Neuronal stem cell (in vitro differentiated cells): ENCODE data around the gene UTP20.

Experiments
- DNase-seq: peaks from one replicate; pipeline ENCODE4 v3.0.0-alpha.2; 2013; ENCODE audit warnings: low spot score
- H2AFZ ChIP-seq: one replicate; pipeline ENCODE4 v1.6.1; 2013; ENCODE audit warnings: mild to moderate bottlenecking, low read length, inconsistent platforms
- H2AK5ac ChIP-seq: 2 replicates; pipeline ENCODE4 v1.6.1; 2013; ENCODE audit warnings: low read depth, mild to moderate bottlenecking, inconsistent platforms, low read length, moderate library complexity, mixed read lengths
- H2BK120ac ChIP-seq: 2 replicates; pipeline ENCODE4 v1.6.1; 2013; ENCODE audit warnings: low read depth, mild to moderate bottlenecking, inconsistent platforms, low read length, moderate library complexity, mixed read lengths
- H2BK12ac ChIP-seq: one replicate; pipeline ENCODE4 v1.6.1; 2013; ENCODE audit warnings: low read length, inconsistent platforms
- H2BK15ac ChIP-seq: 2 replicates; pipeline ENCODE4 v1.6.1; 2013; ENCODE audit warnings: mild to moderate bottlenecking, low read length, inconsistent platforms, mixed read lengths
- H2BK5ac ChIP-seq: one replicate; pipeline ENCODE4 v1.6.1; 2013; ENCODE audit warnings: inconsistent platforms, mild to moderate bottlenecking, low read length, moderate library complexity
- H3K14ac ChIP-seq: one replicate; pipeline ENCODE4 v1.6.1; 2013; ENCODE audit warnings: low read length, inconsistent platforms
- H3K18ac ChIP-seq: 2 replicates; pipeline ENCODE4 v1.6.1; 2013; ENCODE audit warnings: low read length, inconsistent platforms
- H3K23ac ChIP-seq: 2 replicates; pipeline ENCODE4 v1.6.1; 2013; ENCODE audit warnings: low read depth, mild to moderate bottlenecking, mixed read lengths, low read length, inconsistent platforms; ENCODE audit not compliant: poor library complexity
- H3K27ac ChIP-seq: replicated peaks from 3 replicates; pipeline ENCODE4 v1.5.1; 2013; ENCODE audit warnings: low read length, inconsistent platforms
- H3K27me3 ChIP-seq, 3 experiments: 2 replicates each; pipeline ENCODE4 v1.6.1; 2013; ENCODE audit warnings: low read length in 3 of 3, mild to moderate bottlenecking in 2 of 3, inconsistent platforms in 1 of 3, low read depth in 1 of 3, mixed read lengths in 1 of 3, moderate library complexity in 1 of 3; ENCODE audit not compliant: control insufficient read depth in 3 of 3, insufficient read depth in 3 of 3
- H3K36me3 ChIP-seq, 2 donors: replicated peaks in 1 of 2; 2 replicates each; pipeline ENCODE4 v1.6.1; 2013; ENCODE audit warnings: low read length in 2 of 2; ENCODE audit not compliant: control insufficient read depth in 2 of 2, insufficient read depth in 2 of 2
- H3K4ac ChIP-seq: 2 replicates; pipeline ENCODE4 v1.6.1; 2013; ENCODE audit warnings: inconsistent platforms, mild to moderate bottlenecking, low read length, moderate library complexity
- H3K4me1 ChIP-seq, 2 donors: 1 replicate in 1 of 2; 2 replicates in 1 of 2; pipeline ENCODE4 v1.6.1; 2013; ENCODE audit warnings: low read length in 2 of 2, low read depth in 1 of 2; ENCODE audit not compliant: control insufficient read depth in 2 of 2, insufficient read depth in 1 of 2
- H3K4me2 ChIP-seq: one replicate; pipeline ENCODE4 v1.6.1; 2013; ENCODE audit warnings: mild to moderate bottlenecking, low read length, inconsistent platforms; ENCODE audit not compliant: insufficient read depth, poor library complexity, severe bottlenecking
- H3K4me3 ChIP-seq, 2 donors: 2 replicates each; pipeline ENCODE4 v1.5.1; 2013; ENCODE audit warnings: low read length in 2 of 2, mild to moderate bottlenecking in 2 of 2, inconsistent platforms in 1 of 2, moderate library complexity in 1 of 2
- H3K79me1 ChIP-seq: one replicate; pipeline ENCODE4 v1.6.1; 2013; ENCODE audit warnings: low read depth, mild to moderate bottlenecking, inconsistent platforms, low read length, moderate library complexity
- H3K9ac ChIP-seq: one replicate; pipeline ENCODE4 v1.6.1; 2013; ENCODE audit warnings: mild to moderate bottlenecking, low read depth, low read length, inconsistent platforms; ENCODE audit not compliant: poor library complexity
- H3K9me3 ChIP-seq, 2 donors: replicated peaks in 1 of 2; 2 replicates each; pipeline versions ENCODE3 to v1.6.1; 2013; ENCODE audit warnings: low read length in 2 of 2, mild to moderate bottlenecking in 2 of 2, inconsistent platforms in 1 of 2, low read depth in 1 of 2, mixed read lengths in 1 of 2, moderate library complexity in 1 of 2; ENCODE audit not compliant: control insufficient read depth in 2 of 2, insufficient read depth in 1 of 2
- H4K8ac ChIP-seq: one replicate; pipeline ENCODE4 v1.6.1; 2013; ENCODE audit warnings: low read depth, mild to moderate bottlenecking, inconsistent platforms, low read length, moderate library complexity
- H4K91ac ChIP-seq: one replicate; pipeline ENCODE4 v1.6.1; 2013; ENCODE audit warnings: low read length, low read depth, mild to moderate bottlenecking, inconsistent platforms; ENCODE audit not compliant: poor library complexity
- WGBS, 2 donors: extraction: QIAGEN DNeasy Blood & Tissue Kit; methylation state at CpG; one replicate each; pipeline ENCODE4 v1.1.7; 2013; ENCODE audit warnings: missing lambda C conversion rate in 2 of 2, mixed read lengths in 1 of 2; ENCODE audit not compliant: insufficient read length in 2 of 2, insufficient replicate concordance in 1 of 2; ENCODE audit errors: extremely low coverage in 2 of 2; 5-methylcytosine and 5-hydroxymethylcytosine counted together

Gene UTP20

GRCh38 chr12:101327051-101327450 is 47.1 kb downstream of the UTP20 start:
- Histone ChIP-seq H3K36me3 (peaks cover 8 to 91% of the 10 kb centered on the region in 2 donors), H2AK5ac (no peak overlapping the region), H3K27me3 (no peaks in the 10 kb centered on the region), H4K8ac (no peak overlapping the region), H2BK5ac (no peak overlapping the region), H2AFZ (no peak overlapping the region), H4K91ac (no peak overlapping the region), H3K9me3 (peaks cover 0 to 2% of the 10 kb centered on the region in 2 donors), H3K4ac (no peak overlapping the region), H2BK12ac (no peak overlapping the region), H3K79me1 (no peaks in the 10 kb centered on the region), H3K14ac (no peak overlapping the region), H3K23ac (no peak overlapping the region), H2BK120ac (no peak overlapping the region), H2BK15ac (no peak overlapping the region), H3K4me1 (no peaks in the 10 kb centered on the region), H3K27ac (no peak overlapping the region), H3K9ac (no peak overlapping the region), H3K18ac (no peak overlapping the region), H3K4me3 (no peak overlapping the region), H3K4me2 (no peak overlapping the region)
- no peak for DNase-seq
- no CpG with 5 or more reads among the region's 8 CpGs for WGBS, 2 donors

- Histone ChIP-seq H3K9ac (no peak overlapping the region), H2BK120ac (no peak overlapping the region), H3K4me1 (no peaks in the 10 kb centered on the region), H3K27ac (no peak overlapping the region), H2AK5ac (no peak overlapping the region), H2AFZ (no peak overlapping the region), H3K36me3 (peaks cover 8 to 91% of the 10 kb centered on the region in 2 donors), H3K23ac (no peak overlapping the region), H3K14ac (no peak overlapping the region), H2BK12ac (no peak overlapping the region), H2BK15ac (no peak overlapping the region), H3K27me3 (no peaks in the 10 kb centered on the region), H4K91ac (no peak overlapping the region), H4K8ac (no peak overlapping the region), H3K4me2 (no peak overlapping the region), H3K4me3 (no peak overlapping the region), H3K4ac (no peak overlapping the region), H2BK5ac (no peak overlapping the region), H3K79me1 (no peaks in the 10 kb centered on the region), H3K18ac (no peak overlapping the region), H3K9me3 (peaks cover 0 to 2% of the 10 kb centered on the region in 2 donors)
- no peak for DNase-seq
- WGBS, 2 donors, result no CpG with 5 or more reads among the region's 2 CpGs
Observed at GRCh38 chr12:101327546-101327945, 47.6 kb downstream of the UTP20 start.

GRCh38 chr12:101328917-101329316 is 49.0 kb downstream of the UTP20 start:
- no peak overlapping the region for H3K9ac ChIP-seq
- H2AK5ac ChIP-seq, result no peak overlapping the region
- H2AFZ ChIP-seq, result no peak overlapping the region
- no peak overlapping the region for H3K27ac ChIP-seq
- peaks cover 8 to 91% of the 10 kb centered on the region in 2 donors for H3K36me3 ChIP-seq
- no peak overlapping the region for H3K18ac ChIP-seq
- no peak overlapping the region for H4K8ac ChIP-seq
- no peak overlapping the region for H2BK15ac ChIP-seq
- no peaks in the 10 kb centered on the region for H3K27me3 ChIP-seq
- H3K4me1 ChIP-seq, result no peaks in the 10 kb centered on the region
- H4K91ac ChIP-seq, result no peak overlapping the region
- no peak overlapping the region for H2BK12ac ChIP-seq
- H3K14ac ChIP-seq, result no peak overlapping the region
- H3K4me2 ChIP-seq, result no peak overlapping the region
- WGBS, 2 donors, result no CpG with 5 or more reads among the region's 3 CpGs
- H3K9me3 ChIP-seq, result peaks cover 0 to 2% of the 10 kb centered on the region in 2 donors
- no peak overlapping the region for H3K23ac ChIP-seq
- H3K4ac ChIP-seq, result no peak overlapping the region
- no peak overlapping the region for H2BK5ac ChIP-seq
- no peak overlapping the region for H2BK120ac ChIP-seq
- no peak for DNase-seq
- H3K79me1 ChIP-seq, result no peaks in the 10 kb centered on the region
- no peak overlapping the region for H3K4me3 ChIP-seq

- H3K18ac ChIP-seq, result no peak overlapping the region
- no peak overlapping the region for H4K8ac ChIP-seq
Observed at GRCh38 chr12:101330631-101331030, 50.7 kb downstream of the UTP20 start.

More at GRCh38 chr12:101330631-101331030, 50.7 kb downstream of the UTP20 start:
- H2BK120ac ChIP-seq, result no peak overlapping the region
- H2AK5ac ChIP-seq, result no peak overlapping the region
- no peak overlapping the region for H2BK15ac ChIP-seq
- DNase-seq, result no peak
- peaks cover 8 to 91% of the 10 kb centered on the region in 2 donors for H3K36me3 ChIP-seq
- H2AFZ ChIP-seq, result no peak overlapping the region
- H2BK12ac ChIP-seq, result no peak overlapping the region
- no peaks in the 10 kb centered on the region for H3K79me1 ChIP-seq
- no peaks in the 10 kb centered on the region for H3K27me3 ChIP-seq
- no peak overlapping the region for H2BK5ac ChIP-seq
- H4K91ac ChIP-seq, result no peak overlapping the region
- WGBS, 2 donors, result no CpG with 5 or more reads among the region's 1 CpG
- H3K4me3 ChIP-seq, result no peak overlapping the region
- H3K4me1 ChIP-seq, result no peaks in the 10 kb centered on the region
- H3K9me3 ChIP-seq, result peaks cover 0 to 2% of the 10 kb centered on the region in 2 donors
- no peak overlapping the region for H3K4ac ChIP-seq
- H3K27ac ChIP-seq, result no peak overlapping the region
- no peak overlapping the region for H3K4me2 ChIP-seq
- H3K9ac ChIP-seq, result no peak overlapping the region
- no peak overlapping the region for H3K23ac ChIP-seq
- no peak overlapping the region for H3K14ac ChIP-seq
